Stimulated activated CD4-positive, alpha-beta T cell treated with anti-CD3 and anti-CD28 coated beads, TNF-alpha, amount 100 ng/mL, for 48 hours (primary cell): ENCODE measurements around the gene PLK3.
"Not testable (repeated sequence)": the region's sequence is repeated elsewhere in the genome, so short reads cannot be mapped to it uniquely, and the experiment has no call there.

Experiments used
- DNase-seq, 3 donors: peaks; one replicate each; pipeline ENCODE4 v3.0.0-alpha.2; 2020; ENCODE audit warnings: low read depth in 3 of 3

Gene PLK3

DNA sequence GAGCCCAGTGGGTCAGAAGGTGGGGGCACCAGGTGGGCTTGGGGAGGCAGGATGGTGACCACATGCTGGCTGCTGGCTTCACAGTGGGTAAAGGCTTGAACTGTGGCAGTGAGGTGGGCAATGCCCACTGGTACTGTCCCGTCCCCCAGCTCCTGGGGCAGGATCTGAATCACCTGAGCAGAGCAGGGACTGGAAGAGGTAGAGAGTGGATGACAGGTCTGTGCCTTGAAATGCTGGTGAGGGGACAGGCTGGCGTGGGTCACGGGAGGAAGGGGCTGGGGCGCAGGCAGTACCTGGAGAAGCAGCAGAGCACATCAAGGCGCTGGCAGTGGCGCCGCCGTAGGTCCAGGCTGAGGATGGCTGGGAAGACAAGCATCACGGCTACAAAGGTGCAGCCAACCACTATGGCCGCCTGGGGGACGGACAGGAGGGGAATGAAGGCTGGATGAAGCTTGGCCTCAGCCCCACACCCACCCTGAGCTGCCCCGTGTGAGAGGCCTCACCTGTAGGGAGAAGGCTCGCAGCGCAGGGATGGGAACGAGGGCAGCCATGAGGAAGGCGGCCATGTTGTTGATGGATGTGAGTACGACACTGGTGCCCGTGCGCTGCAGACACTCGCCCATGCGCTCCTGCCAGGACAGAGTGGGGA lies 27.9 kb downstream of the PLK3 start:
- DNase-seq: no peak

GRCh38 chr1:44828841-44829440 lies 28.8 kb downstream of the PLK3 start:
- no peak for DNase-seq

DNA sequence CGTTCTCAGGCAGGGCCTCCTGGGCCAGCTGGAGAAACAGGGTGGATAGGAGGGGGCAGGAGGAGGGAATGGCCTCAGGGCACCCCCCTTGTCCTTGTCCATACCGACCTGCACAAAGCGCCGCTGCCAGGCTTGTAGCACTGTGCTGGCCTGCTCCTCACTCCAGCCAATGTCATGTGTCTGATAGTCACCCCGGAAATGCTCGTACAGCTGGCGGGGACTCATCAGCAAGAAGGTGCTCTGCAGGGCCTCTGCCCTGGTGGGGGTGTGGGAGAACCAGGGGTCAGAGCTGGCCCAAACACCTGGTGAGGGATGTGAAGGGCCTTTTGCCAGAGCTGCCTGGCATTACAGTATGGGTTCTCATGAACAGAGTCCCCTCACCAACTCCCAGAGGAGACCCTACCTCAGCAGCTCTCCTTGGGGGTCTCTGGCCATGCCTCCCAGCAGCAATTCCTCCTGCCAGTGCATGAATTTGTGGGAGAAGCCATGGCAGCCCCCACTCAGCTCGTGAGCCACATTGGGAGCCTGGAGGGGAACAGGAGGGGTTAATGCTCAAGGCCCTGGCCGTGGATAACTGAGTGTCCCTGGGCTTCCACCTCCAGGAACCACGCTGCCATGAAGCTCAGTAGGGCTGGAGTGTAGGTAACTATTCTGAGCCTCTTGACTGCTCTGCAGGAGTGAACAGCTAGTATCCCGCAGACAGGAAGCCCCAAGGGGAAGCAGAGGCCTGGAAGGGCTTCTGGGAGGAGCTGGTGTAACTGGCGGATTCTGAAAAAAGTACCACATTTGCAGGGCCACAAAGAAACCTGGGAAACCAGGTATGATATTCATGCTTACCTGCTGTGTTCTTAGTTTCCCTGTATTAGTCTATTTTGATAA lies 29.6 kb downstream of the PLK3 start:
- no peak for DNase-seq

- DNase-seq: no peak
These were observed 30.7 kb downstream of the PLK3 start for GRCh38 chr1:44830900-44831304.

- no peak for DNase-seq
These were observed 31.3 kb downstream of the PLK3 start for GRCh38 chr1:44831516-44831915.

DNA sequence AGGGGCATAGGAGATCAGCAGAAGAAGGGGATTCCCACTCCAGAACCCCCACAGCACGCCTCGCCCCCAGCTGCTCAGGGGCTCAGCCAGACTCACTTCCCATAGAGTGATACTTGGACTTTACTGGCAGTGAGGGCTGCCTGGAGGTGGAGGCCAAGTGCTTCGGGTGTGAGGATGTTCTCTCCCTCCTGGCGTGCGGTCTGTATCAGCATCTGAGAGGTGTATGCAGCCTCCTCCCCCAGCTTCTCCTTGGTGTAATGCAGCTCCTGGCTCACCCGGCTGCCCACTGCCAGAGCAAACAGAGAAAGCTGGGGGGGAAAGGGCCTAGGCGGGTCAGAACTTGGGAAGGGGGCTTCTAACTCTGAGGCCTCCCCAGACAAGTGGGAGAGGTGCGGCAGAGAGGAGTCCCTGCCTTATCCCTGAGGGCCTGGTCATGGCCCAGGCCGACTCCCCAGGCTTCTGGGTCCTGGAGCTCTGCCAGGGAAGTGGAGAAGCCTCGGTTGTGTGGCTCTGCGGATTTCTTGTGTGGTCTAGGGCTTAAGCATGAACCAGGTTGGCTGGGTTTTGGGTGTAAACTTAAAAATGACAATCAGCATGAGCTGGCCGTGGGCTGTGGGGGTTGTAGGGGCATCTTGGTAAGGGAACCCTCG lies 32.0 kb downstream of the PLK3 start:
- DNase-seq: no peak

DNA sequence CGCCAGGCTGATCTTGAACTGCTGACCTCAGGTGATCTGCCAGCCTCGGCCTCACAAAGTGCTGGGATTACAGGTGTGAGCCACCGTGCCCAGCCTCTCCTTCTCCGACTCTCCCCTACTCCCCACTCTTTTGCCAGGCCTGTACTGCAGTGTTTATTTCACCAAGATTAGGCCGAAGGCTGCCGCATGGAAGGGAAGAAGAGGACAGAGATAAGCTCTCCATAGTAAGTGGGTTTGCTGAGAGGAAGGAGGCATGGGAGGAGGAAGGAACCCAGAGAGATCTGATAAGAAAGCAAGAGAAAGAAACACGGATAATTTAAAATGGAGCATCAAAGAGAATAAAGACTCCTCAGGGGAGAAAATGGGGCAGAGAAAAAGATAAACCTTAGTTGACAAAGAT lies 34.2 kb downstream of the PLK3 start:
- DNase-seq: no peak

DNA sequence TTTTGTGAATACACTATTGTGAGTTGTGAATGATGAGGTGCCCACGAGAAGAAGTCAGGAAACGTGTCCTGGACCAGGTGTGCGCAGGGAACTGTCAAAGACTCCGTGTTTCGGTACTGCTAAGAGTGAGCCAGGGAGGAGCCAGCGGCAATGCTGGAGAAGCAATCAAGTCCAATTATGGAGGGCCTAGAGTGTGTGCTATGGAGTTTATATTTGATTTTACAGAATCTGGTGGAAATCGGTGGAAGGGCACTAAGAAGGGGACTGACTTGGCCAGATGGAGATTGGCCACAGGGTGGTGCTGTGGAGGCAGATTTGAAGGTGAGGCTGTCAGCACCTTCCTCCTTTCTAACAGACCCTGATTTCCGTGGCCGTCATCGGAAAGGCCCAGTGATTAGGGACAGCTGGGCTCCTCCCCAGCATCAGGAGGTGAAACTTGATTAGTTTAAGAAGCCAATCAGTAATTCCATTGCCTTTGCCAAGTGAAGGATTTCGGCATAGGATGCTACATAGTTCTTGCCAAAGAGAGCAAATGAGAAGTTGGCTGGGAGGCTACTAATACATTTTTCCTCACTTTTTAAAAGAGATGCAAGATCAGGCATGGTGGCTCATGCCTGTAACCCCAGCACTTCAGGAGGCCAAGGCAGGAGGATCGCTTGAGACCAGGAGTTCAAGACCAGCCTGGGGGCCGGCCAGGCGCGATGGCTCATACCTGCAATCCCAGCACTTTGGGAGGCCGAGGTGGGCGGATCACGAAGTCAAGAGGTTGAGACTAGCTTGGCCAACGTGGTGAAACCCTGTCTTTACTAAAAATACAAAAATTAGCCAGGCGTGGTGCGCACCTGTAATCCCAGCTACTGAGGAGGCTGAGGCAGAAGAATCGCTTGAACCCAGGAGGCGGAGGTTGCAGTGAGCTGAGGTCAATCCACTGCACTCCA lies 35.8 kb downstream of the PLK3 start:
- peak; percentile 72 to 92 (median 74) for DNase-seq

DNA sequence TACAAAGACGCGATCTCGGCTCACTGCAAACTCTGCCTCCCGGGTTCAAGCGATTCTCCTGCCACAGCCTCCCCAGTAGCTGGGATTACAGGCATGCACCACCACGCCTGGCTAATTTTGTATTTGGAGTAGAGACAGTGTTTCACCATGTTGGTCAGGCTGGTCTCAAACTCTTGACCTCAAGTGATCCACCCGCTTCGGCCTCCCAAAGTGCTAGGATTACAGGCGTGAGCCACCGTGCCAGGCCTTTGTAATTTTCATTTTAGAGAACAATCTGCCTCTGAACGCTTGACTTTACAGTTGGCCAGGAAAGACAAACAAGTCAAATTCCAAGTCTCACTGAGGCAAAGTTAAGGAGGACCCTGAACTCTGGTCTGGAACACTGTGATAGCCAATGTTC lies 38.1 kb downstream of the PLK3 start:
- DNase-seq: not testable (repeated sequence)

DNA sequence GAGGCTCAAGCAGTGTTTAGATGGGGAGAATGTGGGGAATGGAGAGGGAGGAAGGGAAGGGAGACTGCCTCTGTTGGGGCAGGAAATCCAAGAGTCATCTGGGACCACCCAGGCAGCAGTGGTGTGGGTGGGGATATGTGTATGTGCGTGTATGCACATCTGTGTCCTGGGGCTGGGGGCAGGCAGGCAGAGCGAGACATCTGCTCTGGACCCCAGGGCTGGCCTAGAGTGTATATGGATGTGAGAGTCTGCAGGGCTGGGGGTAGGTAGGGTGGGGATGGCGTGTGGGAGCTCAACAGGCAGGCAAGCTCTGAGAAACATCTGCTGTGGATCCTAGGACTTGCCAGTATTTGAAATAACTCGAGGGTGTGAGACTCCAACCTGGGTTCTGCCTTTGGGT lies 39.4 kb downstream of the PLK3 start:
- DNase-seq: no peak

DNA sequence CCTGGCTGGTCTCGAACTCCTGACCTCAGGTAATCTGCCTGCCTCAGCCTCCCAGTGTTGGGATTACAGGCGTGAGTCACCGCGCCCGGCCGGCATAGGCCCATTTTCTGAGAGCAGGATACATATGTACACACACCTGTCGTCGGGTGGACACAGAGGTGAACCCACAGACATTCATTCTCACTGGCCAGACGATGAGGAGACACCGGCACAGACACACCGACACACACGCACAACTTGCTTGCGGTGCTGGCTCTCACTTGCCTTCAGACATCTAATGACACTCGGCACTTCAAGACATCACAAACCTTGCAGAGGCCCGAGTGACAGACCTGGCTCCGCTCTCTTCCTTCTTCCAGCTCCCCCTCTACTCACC lies 42.3 kb downstream of the PLK3 start:
- DNase-seq: no peak

DNA sequence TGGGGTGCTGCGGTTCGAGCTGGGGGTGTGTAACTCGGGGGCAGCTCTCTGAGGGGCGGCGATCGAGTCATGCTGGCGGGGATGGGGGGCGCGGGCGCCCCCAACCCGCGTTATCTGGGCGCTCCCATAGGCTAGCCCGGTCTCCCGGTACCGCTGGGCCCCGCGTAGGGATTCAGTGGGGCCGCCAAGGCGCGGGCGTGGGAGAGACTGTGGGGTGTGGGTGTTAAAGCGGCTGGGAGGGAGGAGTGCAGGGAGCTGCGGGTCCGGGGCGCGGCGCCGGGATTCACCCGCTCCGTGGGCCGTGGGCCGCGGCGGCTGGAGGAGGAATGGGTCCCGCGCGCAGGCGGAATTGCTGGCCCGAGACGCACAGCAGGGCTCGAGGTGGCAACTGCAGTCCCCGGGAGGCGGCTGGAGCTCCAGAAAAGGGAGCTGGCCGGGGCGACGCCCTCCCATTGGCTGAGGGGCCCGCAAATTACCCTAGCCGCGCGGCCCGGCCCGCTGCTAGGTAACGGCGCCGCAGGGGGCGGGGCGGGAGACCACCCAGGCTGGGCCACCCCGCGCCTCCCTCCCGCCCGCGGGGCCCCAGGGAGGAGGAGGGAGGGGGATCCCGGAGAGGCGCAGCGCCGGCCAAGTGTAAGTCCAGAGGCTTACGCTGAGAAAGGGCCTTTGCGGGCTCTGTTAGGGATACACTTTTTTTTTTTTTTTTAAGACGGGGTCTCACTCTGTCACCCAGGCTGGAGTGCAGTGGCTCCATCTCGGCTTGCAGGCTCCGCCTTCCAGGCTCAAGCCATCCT lies 42.9 kb downstream of the PLK3 start, which contains the start of gene PTCH2:
TSS of gene PTCH2 (minus strand) at position 392 of the 794 bp plus-strand sequence. CDS start at position 71, 321 bp downstream.
- no peak for DNase-seq

- no peak for DNase-seq
These were observed 46.8 kb downstream of the PLK3 start for GRCh38 chr1:44846985-44847384.

DNA sequence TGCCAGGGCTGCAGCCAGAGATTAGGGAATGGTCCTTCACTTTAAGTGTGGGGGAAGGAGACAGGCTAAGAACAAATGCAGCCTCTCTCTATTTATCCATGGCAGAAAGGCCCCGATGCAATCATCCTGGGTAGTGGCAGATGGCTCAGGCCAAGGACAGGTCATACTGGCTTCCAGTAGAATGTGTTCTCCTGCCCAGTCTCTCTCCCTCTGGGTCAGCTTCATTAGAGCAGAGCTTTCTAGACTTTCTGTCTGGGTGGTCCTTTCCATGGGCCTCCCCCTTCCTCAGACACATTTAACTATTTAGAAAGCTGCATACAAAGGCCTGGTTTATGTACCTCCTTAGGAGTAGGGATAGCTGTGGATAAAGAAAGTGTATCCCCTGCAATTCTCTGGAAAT lies 47.7 kb downstream of the PLK3 start:
- no peak for DNase-seq

GRCh38 chr1:44848456-44849181 lies 48.4 kb downstream of the PLK3 start:
- DNase-seq: no peak

DNA sequence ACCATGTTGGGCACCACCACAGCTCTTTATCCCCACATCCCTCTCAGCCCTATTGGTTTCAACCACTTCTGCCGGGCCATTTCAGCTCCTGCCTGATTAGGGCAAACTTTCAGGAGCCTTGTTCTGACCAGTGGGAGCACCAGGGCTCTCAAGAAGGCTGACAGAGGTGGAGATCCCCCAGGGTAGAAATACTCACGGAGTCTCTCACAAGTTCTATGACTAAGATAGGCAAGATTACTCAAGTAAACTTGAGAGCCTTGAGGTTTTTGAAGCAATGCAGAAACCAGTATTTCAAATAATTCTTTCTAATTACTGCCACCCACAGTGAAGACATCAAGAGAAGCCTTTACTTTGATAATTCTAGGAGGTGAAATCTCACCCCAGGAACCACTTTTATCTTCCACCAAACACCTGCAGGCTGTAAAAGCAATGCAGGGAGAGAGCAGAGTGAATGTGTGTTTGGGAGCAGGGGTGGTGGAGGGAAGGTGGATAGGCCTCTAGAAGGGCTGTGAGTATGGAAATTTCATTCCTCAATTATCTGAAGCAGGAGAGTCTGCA lies 49.5 kb downstream of the PLK3 start:
- no peak for DNase-seq

- DNase-seq: no peak
These were observed 51.1 kb downstream of the PLK3 start for GRCh38 chr1:44851308-44851707.

DNA sequence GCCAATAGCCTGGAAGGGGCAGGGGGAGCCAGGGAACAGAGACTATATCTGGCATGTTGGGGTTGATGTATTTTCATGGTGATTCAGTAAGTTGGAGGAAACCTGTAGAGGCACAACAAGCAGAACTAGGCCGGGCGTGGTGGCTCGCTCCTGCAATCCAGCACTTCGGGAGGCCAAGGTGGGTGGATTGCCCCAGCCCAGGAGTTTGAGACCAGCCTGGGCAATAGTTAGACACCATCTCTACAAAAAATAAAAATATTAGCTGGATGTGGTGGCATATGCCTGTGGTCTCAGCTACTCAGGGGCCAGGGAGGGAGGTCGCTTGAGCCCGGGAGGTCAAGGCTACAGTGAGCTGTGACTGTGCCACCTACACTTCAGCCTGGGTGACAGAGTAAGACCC lies 53.0 kb downstream of the PLK3 start:
- no peak for DNase-seq

DNA sequence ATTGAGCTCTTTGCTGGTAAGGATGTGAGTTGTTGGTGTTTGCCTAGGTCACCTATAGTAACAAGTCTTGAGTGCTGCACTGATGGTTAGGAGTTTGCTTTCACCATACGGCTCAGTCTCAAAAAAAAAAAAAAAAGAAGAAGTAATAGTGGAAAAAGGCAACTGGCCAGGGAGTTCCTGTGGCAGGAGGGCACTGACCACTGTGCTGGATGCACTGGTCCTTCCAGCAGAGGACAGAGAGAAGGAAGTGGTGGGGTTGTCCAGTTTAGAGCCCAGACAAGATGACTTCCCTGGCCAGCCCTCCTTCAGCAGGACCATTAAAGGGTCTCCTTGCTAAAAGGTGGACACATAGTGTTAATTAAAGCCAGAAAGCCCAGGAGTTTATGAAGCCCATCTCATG lies 54.8 kb downstream of the PLK3 start:
- DNase-seq: no peak
